Non-pigmented ciliary epithelial cell (primary cell): ENCODE data around the gene SLC25A46.
"Not testable (repeated sequence)": the region's sequence is repeated elsewhere in the genome, so short reads cannot be mapped to it uniquely, and the experiment has no call there.

Experiments
- DNase-seq: peaks from one replicate; pipeline ENCODE4 v3.0.0-alpha.2; 2010; ENCODE audit warnings: low read depth

The SLC25A46 gene

GRCh38 chr5:110738812-110739651 lies at the start of gene SLC25A46:
Gene SLC25A46 (plus strand): TSS chr5:110739007. CDS start chr5:110739120, 113 bp downstream.
- no peak for DNase-seq

GRCh38 chr5:110690587-110690986 lies 48.2 kb upstream of the SLC25A46 start:
- DNase-seq: not testable (repeated sequence)

DNA sequence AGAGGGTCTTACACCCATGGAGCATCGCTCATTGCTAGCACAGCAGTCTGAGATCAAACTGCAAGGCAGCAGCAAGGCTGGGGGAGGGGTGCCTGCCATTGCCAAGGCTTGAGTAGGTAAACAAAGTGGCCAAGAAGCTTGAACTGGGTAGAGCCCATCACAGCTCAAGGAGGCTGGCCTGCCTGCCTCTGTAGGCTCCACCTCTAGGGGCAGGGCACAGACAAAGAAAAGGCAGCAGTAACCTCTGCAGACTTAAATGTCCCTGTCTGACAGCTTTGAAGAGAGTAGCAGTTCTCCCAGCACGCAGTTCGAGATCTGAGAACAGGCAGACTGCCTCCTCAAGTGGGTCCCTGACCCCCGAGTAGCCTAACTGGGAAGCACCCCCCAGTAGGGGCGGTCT lies 46.1 kb upstream of the SLC25A46 start:
- DNase-seq: not testable (repeated sequence)

DNA sequence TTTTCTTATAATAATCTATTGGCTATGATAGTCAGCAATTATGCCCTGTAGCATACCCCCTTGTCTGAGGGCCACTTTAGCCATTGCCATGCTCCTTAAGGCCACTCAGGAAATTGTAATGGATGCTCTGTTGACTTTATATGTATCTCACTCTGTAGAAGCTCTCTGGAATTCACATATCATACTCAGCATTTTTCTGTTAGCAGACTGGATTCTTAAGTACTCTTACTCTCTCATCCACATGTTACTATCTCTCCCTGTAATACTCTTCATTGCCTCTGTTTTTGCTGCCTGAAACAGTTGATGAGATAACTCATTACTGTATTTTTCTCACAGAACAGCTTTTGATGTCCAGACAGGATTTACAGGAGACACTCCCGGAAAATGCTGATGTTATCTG lies 36.5 kb upstream of the SLC25A46 start:
- no peak for DNase-seq

DNA sequence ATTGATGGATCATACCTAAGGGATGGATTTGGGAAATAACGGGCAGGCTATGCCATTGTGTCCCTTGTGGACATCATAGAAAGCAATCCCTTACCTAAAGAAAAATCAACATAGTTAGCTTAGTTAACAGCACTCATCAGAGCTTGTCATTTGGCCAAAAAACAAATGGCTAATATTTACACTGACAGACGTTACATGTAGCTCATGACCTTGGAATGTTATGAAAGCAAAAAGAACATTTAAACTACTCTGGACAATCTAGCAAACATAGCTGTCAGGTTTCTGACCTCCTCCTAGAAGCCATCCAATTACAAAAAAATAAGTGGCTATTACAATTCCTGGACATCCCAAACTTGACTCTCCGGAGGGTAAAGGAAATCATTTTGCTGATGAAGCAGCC lies 36.1 kb upstream of the SLC25A46 start:
- DNase-seq: no peak

- no peak for DNase-seq
Measured at GRCh38 chr5:110703481-110703880, 35.3 kb upstream of the SLC25A46 start.

- DNase-seq: no peak
Measured at GRCh38 chr5:110705349-110705748, 33.5 kb upstream of the SLC25A46 start.

- DNase-seq: no peak
Measured at GRCh38 chr5:110707260-110707844, 31.5 kb upstream of the SLC25A46 start.

DNA sequence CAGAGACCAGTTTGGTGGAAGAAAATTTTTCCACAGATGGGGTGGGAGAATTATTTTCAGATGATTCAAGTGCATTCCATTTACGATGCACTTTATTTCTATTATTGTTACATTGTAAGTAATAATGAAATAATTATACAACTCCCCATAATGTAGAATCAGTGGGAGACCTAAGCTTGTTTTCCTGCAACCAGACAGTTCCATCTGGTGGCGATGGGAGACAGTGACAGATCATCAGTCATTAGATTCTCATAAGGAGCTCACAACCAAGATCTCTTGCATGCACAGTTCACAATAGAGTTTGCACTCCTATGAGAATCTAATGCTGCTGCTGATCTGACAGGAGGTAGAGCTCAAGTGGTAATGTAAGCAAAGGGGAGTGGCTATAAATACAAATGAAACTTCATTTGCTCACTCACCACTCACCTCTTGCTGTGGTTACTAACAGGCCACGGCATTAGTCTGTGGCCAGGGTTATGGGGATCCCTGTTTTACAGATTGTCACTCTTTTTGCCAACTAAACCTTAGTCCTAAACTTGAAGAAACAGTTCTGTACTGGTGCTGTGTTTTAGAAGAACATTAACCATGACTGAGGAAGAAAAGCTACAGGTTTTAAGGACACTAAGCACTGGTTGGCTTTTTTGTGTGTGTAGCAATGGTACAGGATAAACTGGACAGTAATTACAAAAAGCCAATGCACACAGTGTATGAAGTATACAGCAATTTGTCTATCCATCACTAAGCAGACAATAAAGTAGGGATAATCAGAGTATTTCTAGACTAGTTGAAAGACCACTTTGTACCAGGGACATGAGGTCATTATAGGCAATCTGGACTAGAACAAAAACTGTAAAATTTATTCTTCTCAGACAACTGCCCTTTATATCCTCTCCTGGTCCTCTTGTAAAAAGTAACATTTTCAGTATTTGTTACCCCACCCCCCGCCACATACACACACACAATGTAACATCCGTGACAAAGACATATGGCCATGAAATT lies 22.3 kb upstream of the SLC25A46 start:
- DNase-seq: no peak

DNA sequence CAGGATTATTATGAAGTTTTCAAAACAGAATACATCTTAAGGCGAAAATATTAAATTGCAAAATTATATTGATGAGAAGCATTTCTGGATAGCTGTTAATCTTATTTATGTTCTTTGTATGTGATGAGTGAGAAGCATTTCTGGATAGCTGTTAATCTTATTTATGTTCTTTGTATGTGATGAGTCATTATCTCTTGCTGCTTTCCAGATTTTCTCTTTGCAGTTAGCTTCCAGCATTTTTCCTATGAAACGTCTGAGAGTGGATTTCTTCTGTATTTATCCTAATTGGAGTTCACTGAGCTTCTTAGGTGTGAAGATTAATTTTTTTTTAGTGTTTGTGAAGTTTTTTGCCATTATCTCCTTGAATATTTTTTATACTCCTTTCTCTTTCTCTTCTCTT lies 20.5 kb upstream of the SLC25A46 start:
- DNase-seq: no peak

DNA sequence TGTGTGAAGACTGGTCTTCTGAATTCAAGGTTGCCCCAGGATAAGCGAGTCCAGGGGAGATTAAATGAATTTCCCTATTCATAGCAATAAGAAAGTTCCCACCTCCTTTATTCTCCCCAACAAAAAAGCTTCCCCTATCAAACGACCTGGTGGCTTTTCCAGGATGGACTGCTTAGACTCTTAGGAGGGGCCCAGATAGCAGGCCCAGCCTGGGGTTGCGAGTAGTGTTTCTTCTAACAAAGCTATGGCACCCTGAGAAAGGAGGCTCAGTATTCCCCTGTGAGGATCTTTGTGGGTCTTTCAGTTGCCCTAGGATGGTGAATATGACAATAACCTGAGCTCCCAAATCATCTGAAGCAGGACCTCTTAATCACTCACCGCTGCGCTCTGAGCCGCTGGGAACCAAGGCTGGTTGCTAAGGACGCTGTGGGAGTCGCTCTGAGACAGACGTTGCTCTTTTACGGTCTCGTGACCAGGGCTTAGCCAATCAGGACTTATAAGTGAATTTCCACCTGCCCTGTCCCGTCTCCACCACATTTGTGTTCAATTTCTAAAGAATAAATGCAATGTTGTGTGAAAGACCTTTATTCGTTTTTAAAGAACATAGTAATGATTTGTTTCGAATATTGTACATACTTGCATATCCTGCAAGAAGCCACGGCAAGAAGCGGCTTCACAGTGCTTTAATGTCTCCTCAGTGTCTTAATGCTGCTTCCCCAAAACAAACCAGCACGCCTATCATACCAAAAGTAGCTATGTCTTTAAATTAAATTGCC lies 12.4 kb upstream of the SLC25A46 start, which contains the start of gene TMEM232:
TSS of gene TMEM232 (minus strand) at position 423 of the 776 bp plus-strand sequence. CDS start 59,319 bp downstream, outside the sequence.
- DNase-seq: peak; percentile 50

GRCh38 chr5:110727025-110727314 lies 11.8 kb upstream of the SLC25A46 start:
- DNase-seq: no peak

DNA sequence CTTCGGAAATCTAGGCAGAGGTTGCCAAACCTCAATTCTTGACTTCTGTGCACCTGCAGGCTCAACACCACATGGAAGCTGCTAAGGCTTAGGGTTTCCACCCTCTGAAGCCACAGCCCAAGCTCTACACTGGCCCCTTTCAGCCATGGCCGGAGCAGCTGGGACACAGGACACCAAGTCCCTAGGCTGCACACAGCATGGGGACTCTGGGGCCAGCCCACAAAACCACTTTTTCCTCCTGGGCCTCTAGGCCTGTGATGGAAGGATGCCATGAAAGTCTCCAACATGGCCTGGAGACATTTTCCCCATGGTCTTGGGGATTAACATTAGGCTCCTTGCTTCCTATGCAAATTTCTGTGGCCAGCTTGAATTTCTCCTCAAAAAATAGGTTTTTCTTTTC lies 7.3 kb upstream of the SLC25A46 start:
- DNase-seq: not testable (repeated sequence)

- no peak for DNase-seq
Measured at GRCh38 chr5:110734101-110734500, 4.7 kb upstream of the SLC25A46 start.

GRCh38 chr5:110735556-110735955 lies 3.3 kb upstream of the SLC25A46 start:
- no peak for DNase-seq

DNA sequence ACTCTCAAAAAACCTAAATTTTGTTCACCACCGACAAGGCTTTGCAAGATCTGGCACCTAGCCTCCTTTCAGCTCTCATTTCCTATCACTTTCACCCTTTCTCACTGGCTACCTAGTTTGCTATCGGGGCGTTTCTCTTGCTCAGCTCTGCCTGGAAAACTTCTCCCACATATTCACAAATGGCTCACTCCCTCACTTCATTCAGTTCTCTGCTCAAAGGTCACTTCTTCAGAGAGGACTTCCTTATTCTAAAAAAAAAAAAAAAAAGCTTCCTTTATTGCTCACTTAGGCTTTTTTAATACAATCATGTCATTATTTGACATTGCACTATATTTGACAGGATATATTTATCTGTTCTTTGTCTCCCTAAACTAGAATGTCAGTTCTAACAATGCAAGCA lies 2.1 kb upstream of the SLC25A46 start:
- DNase-seq: no peak

DNA sequence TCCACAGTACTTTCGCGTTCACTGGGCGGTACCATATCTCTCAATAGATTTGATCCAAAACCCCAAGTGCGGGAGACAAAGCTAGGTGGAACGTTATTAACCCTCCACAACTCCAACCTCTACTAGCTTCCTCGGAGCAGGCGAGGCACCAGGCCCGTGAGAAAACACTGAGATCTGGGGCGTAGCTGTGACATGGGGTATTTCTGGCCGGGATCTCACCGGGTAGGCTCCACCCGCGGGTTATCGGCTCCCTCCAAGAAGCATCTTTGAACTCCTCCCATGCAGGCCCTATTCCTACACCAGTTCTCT lies 350 bp upstream of the SLC25A46 start:
- no peak for DNase-seq

- DNase-seq: peak; percentile 19
Measured at GRCh38 chr5:110751902-110752762, 13.3 kb downstream of the SLC25A46 start.

- DNase-seq: no peak
Measured at GRCh38 chr5:110752953-110753352, 14.1 kb downstream of the SLC25A46 start.

DNA sequence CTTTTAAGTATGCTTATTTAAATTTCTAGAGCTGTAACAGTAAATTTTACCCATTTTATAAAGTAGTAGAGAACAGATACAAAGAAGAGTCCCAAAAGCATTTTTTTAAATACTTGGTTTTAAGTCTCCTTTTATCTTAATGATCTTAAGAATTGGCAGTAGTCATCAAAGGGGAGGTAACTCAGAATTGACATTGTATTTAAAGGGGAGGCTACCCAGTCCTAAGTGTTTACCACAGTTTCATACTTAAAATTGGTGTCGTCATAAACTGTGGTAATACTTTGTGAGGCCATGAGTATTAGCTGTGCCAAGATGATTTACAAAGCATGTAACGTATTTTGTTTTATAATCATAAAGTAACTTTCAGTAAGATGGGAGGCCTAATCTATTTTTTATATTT lies 14.8 kb downstream of the SLC25A46 start:
- no peak for DNase-seq

DNA sequence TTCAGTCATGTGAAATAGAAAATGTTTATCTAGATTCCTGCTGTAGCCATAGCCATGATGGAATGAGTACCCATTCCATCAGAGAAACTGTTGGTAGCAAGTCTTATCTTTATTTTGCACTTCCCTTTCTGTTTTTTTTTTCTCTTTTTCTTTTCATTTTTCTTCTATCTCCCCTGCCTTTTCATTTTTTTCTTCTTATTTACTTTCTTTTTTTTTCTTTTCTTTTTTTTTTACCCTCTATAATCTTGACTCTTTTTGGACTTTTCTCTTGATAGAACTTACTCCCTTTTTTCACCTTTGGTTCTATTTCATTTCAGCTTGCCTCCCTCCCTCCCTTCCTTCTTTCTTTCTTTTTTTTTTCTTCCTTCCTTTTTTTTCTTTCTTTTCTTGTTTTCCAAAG lies 15.4 kb downstream of the SLC25A46 start:
- DNase-seq: no peak
